ENCODE data around the gene SIRPD.

SIRPD gene

GRCh38 chr20:1567392-1568162, 10.1 kb upstream of the SIRPD start:
- Mint-ChIP-seq H3K9me3 (peaks cover 3% of the 10 kb centered on the region), H3K36me3 (ENCODE audit: low read depth) (no peaks in the 10 kb centered on the region), H3K4me1 (no peaks in the 10 kb centered on the region), H3K27me3 (ENCODE audit: low read depth) (peaks cover 24% of the 10 kb centered on the region), H3K4me3 (no peak overlapping the region), H3K27ac (no peak overlapping the region)
- no peak for TF ChIP-seq CTCF (IDR thresholded peaks at IDR 0.05; ENCODE audit: unreplicated experiment in 3 of 3)

DNA sequence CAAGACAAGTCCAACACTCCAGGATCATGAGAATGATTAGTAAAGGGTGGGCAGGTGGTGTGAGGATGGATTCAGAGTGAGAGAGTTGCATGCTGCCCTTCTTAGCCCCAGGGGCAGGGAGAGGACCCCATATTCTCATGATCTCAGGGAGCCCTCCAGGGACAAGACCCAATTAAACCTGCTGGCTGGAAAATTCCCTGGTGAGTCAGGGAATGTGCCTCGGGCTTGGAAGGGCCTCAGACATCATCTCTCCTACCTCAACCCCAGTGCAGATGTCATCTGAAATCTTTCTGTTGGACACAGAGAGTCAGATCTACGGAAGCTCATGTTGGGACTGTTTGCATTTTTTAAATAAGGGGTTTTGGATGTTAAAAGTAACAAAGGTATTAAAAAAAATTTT, 9.2 kb upstream of the SIRPD start:
- H3K4me3 Mint-ChIP-seq = no peak overlapping the region
- H3K27ac Mint-ChIP-seq = no peak overlapping the region
- H3K27me3 Mint-ChIP-seq (ENCODE audit: low read depth) = peaks cover 26% of the 10 kb centered on the region
- no peaks in the 10 kb centered on the region for H3K4me1 Mint-ChIP-seq
- no peaks in the 10 kb centered on the region for H3K36me3 Mint-ChIP-seq (ENCODE audit: low read depth)
- no peak for TF ChIP-seq CTCF (IDR thresholded peaks at IDR 0.05; ENCODE audit: unreplicated experiment in 3 of 3)
- peaks cover 3% of the 10 kb centered on the region for H3K9me3 Mint-ChIP-seq

DNA sequence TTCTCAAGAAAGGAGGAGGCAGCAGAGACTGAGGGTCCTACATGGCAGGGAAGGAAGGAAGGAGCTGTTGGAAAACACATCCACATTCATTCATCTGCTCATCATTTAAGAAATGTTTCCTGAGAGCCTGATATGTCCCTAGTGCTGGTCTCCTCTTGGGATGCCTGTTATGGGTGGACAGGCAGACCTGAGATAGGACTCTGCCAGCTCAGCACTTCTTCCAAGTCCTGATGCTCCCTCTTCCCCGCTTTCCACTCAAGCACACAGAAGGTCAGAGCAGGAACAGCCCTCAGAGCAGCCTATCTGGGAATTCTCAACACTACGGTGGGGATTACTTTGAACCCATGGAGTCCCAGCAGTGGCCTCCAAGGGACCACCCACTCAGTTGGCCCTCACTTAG, 8.0 kb upstream of the SIRPD start:
- Mint-ChIP-seq H3K27ac (no peak overlapping the region), H3K27me3 (ENCODE audit: low read depth) (peaks cover 27% of the 10 kb centered on the region), H3K9me3 (peaks cover 3% of the 10 kb centered on the region), H3K4me1 (no peaks in the 10 kb centered on the region), H3K4me3 (no peak overlapping the region), H3K36me3 (ENCODE audit: low read depth) (no peaks in the 10 kb centered on the region)
- TF ChIP-seq CTCF (IDR thresholded peaks at IDR 0.05; ENCODE audit: unreplicated experiment in 3 of 3) = no peak

GRCh38 chr20:1563598-1563997, 6.1 kb upstream of the SIRPD start:
- H3K4me1 Mint-ChIP-seq = no peaks in the 10 kb centered on the region
- no peak for TF ChIP-seq CTCF (IDR thresholded peaks at IDR 0.05; ENCODE audit: unreplicated experiment in 3 of 3)
- H3K27ac Mint-ChIP-seq = no peak overlapping the region
- H3K4me3 Mint-ChIP-seq = no peak overlapping the region
- no peaks in the 10 kb centered on the region for H3K36me3 Mint-ChIP-seq (ENCODE audit: low read depth)
- peaks cover 3% of the 10 kb centered on the region for H3K9me3 Mint-ChIP-seq
- peaks cover 32% of the 10 kb centered on the region for H3K27me3 Mint-ChIP-seq (ENCODE audit: low read depth)

- no peak overlapping the region for H3K4me3 Mint-ChIP-seq
- TF ChIP-seq CTCF (IDR thresholded peaks at IDR 0.05; ENCODE audit: unreplicated experiment in 3 of 3) = no peak
- H3K36me3 Mint-ChIP-seq (ENCODE audit: low read depth) = no peaks in the 10 kb centered on the region
- H3K27ac Mint-ChIP-seq = no peak overlapping the region
- H3K9me3 Mint-ChIP-seq = peaks cover 3% of the 10 kb centered on the region
- no peaks in the 10 kb centered on the region for H3K4me1 Mint-ChIP-seq
- H3K27me3 Mint-ChIP-seq (ENCODE audit: low read depth) = peaks cover 28% of the 10 kb centered on the region
Observed at GRCh38 chr20:1562622-1563021, 5.1 kb upstream of the SIRPD start.

DNA sequence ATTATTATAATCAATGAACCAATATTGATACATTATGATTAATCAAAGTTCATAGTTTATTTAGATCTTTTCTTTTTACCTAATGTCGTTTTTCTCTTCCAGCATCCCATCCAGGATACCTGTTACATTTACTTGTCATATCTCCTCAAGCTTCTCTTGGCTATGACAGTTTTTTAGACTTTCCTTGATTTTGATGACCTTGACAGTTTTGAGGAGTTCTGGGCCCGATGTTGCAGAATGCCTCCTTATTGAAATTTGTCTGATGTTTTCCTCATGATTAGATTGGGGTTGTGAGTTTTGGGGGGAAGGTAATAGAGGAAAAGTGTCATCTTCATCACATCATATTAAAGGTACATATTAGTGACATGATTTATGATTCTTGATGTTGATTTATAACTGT, 3.8 kb upstream of the SIRPD start:
- TF ChIP-seq CTCF (IDR thresholded peaks at IDR 0.05; ENCODE audit: unreplicated experiment in 3 of 3) = no peak
- H3K27ac Mint-ChIP-seq = no peak overlapping the region
- no peaks in the 10 kb centered on the region for H3K36me3 Mint-ChIP-seq (ENCODE audit: low read depth)
- peaks cover 3% of the 10 kb centered on the region for H3K9me3 Mint-ChIP-seq
- no peak overlapping the region for H3K4me3 Mint-ChIP-seq
- H3K4me1 Mint-ChIP-seq = no peaks in the 10 kb centered on the region
- peaks cover 26% of the 10 kb centered on the region for H3K27me3 Mint-ChIP-seq (ENCODE audit: low read depth)
